GM12878 (cell line): ENCODE measurements around the gene CDKN2A. TPM values are rescaled to one million over a fixed set of nuclear protein-coding genes. Genes with fewer than 3 reads are reported as not detected.

Source experiments
- BACH1 ChIP-seq: fragments of 450-650 bp; IDR thresholded peaks from 2 replicates; pipeline ENCODE4 v1.6.1; 2017; ENCODE audit warnings: mild to moderate bottlenecking, borderline replicate concordance
- E4F1 ChIP-seq: fragments of 450-650 bp; IDR thresholded peaks from 2 replicates; pipeline ENCODE4 v1.6.1; 2018; ENCODE audit warnings: borderline replicate concordance, mild to moderate bottlenecking; ENCODE audit not compliant: partially characterized antibody
- GATAD2B ChIP-seq: fragments of 450-650 bp; conservative IDR thresholded peaks from 2 replicates; pipeline ENCODE4 v1.6.1; 2017; ENCODE audit warnings: low read depth, mild to moderate bottlenecking, moderate library complexity
- KAT2A ChIP-seq: conservative IDR thresholded peaks from 2 replicates; pipeline ENCODE4 v1.6.1; 2011; ENCODE audit warnings: low read depth, low read length; ENCODE audit not compliant: control insufficient read depth
- MEF2A ChIP-seq: IDR thresholded peaks from 2 replicates; pipeline ENCODE4 v1.6.1; 2011; ENCODE audit warnings: low read depth, mild to moderate bottlenecking, low read length, moderate library complexity; ENCODE audit not compliant: insufficient read depth
- RCOR1 ChIP-seq: conservative IDR thresholded peaks from 2 replicates; pipeline ENCODE4 v1.6.1; 2012; ENCODE audit warnings: low read depth, low read length, improper control_type of control experiment
- SMAD1 ChIP-seq: fragments of 450-650 bp; IDR thresholded peaks from 2 replicates; pipeline ENCODE4 v1.6.1; 2018; ENCODE audit warnings: mild to moderate bottlenecking, low read depth; ENCODE audit not compliant: partially characterized antibody
- TBL1XR1 ChIP-seq: IDR thresholded peaks from 2 replicates; pipeline ENCODE4 v1.6.1; 2012; ENCODE audit warnings: low read depth, low read length, improper control_type of control experiment
- TCF3 ChIP-seq: IDR thresholded peaks from 2 replicates; pipeline ENCODE4 v1.6.1; 2012; ENCODE audit warnings: low read depth, mild to moderate bottlenecking, low read length, borderline replicate concordance; ENCODE audit not compliant: insufficient read depth
- polyA plus RNA-seq, 11 experiments: library from polyadenylated mRNA; depleted of rRNA in 4 of 11; unstranded in 6 of 11; stranded (reverse) in 5 of 11; fragments of >200 nt; fragmentation: Nextera tagmentation in 4 of 11; fragmentation: Illumina TruSeq in 1 of 11; extraction: Ambion mirVana in 4 of 11; extraction: Trizol in 1 of 11; gene quantifications; 1 replicate in 1 of 11; 2 replicates in 10 of 11; pipeline versions ENCODE4 v1.2.1 to v1.2.3, GENCODE V29; 2011 to 2016; ENCODE audit warnings: inconsistent platforms in 2 of 11, missing spikeins in 2 of 11, low read depth in 1 of 11
- total RNA-seq, 4 experiments: library from RNA; depleted of rRNA in 3 of 4; stranded (reverse); fragments of >200 nt in 3 of 4; fragmentation: Illumina TruSeq in 1 of 4; extraction: Trizol in 1 of 4; gene quantifications; 2 replicates each; pipeline versions ENCODE4 v1.2.1 to v1.2.3, GENCODE V29; 2013 to 2021
- TF ChIP-seq, protein P1 (sequence below): fragments of 450-650 bp; IDR thresholded peaks from 2 replicates; pipeline ENCODE4 v1.6.1; 2017; ENCODE audit warnings: mild to moderate bottlenecking, moderate library complexity
- TF ChIP-seq, protein P2 (sequence below): fragments of 450-650 bp; IDR thresholded peaks from 2 replicates; pipeline ENCODE4 v1.6.1; 2016; ENCODE audit warnings: mild to moderate bottlenecking

Gene CDKN2A
- total and polyA plus RNA-seq, 10 of the 15 experiments (the other 5 are each of a cell fraction or from before 2014, with no cell fraction given) = 0.84 to 41.2 (median 18.4) TPM

- TF ChIP-seq KAT2A (no peak), BACH1 (no peak), GATAD2B (no peak), TBL1XR1 (no peak), E4F1 (no peak), TCF3 (no peak), RCOR1 (no peak), SMAD1 (no peak), MEF2A (no peak)
- TF ChIP-seq, protein P1, sequence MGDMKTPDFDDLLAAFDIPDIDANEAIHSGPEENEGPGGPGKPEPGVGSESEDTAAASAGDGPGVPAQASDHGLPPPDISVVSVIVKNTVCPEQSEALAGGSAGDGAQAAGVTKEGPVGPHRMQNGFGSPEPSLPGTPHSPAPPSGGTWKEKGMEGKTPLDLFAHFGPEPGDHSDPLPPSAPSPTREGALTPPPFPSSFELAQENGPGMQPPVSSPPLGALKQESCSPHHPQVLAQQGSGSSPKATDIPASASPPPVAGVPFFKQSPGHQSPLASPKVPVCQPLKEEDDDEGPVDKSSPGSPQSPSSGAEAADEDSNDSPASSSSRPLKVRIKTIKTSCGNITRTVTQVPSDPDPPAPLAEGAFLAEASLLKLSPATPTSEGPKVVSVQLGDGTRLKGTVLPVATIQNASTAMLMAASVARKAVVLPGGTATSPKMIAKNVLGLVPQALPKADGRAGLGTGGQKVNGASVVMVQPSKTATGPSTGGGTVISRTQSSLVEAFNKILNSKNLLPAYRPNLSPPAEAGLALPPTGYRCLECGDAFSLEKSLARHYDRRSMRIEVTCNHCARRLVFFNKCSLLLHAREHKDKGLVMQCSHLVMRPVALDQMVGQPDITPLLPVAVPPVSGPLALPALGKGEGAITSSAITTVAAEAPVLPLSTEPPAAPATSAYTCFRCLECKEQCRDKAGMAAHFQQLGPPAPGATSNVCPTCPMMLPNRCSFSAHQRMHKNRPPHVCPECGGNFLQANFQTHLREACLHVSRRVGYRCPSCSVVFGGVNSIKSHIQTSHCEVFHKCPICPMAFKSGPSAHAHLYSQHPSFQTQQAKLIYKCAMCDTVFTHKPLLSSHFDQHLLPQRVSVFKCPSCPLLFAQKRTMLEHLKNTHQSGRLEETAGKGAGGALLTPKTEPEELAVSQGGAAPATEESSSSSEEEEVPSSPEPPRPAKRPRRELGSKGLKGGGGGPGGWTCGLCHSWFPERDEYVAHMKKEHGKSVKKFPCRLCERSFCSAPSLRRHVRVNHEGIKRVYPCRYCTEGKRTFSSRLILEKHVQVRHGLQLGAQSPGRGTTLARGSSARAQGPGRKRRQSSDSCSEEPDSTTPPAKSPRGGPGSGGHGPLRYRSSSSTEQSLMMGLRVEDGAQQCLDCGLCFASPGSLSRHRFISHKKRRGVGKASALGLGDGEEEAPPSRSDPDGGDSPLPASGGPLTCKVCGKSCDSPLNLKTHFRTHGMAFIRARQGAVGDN = no peak
- TF ChIP-seq, protein P2, sequence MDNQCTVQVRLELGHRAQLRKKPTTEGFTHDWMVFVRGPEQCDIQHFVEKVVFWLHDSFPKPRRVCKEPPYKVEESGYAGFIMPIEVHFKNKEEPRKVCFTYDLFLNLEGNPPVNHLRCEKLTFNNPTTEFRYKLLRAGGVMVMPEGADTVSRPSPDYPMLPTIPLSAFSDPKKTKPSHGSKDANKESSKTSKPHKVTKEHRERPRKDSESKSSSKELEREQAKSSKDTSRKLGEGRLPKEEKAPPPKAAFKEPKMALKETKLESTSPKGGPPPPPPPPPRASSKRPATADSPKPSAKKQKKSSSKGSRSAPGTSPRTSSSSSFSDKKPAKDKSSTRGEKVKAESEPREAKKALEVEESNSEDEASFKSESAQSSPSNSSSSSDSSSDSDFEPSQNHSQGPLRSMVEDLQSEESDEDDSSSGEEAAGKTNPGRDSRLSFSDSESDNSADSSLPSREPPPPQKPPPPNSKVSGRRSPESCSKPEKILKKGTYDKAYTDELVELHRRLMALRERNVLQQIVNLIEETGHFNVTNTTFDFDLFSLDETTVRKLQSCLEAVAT = no peak
- TF ChIP-seq, all 136 proteins: peak for 0
Observed at GRCh38 chr9:21989440-21990189, 4.6 kb downstream of the CDKN2A start (continued).
